Upper lobe of left lung (tissue), 4 donors: Measurements from ENCODE around the gene GDF10.

Experiments used
- CTCF ChIP-seq, 6 experiments: fragments of 450-650 bp in 4 of 6; fragments of 200-600 bp in 2 of 6; sonication (generic) in 2 of 6; IDR thresholded peaks; one replicate each; pipeline ENCODE4 v1.5.1; 2016 to 2019; ENCODE audit warnings: antibody characterized with exemption in 6 of 6
- EP300 ChIP-seq, 4 donors: sonication (generic); formaldehyde crosslinking; IDR thresholded peaks; one replicate each; pipeline ENCODE4 v1.5.1; 2017; ENCODE audit warnings: antibody characterized with exemption in 4 of 4, control low read depth in 2 of 4
- POLR2A ChIP-seq, 4 donors: fragments of 450-650 bp; IDR thresholded peaks; one replicate each; pipeline ENCODE4 v1.5.1; 2016 to 2017; ENCODE audit warnings: antibody characterized with exemption in 4 of 4, mild to moderate bottlenecking in 2 of 4
- POLR2AphosphoS5 ChIP-seq, 2 donors: sonication (generic); formaldehyde crosslinking; IDR thresholded peaks; one replicate each; pipeline ENCODE4 v1.5.1; 2017; ENCODE audit warnings: antibody characterized with exemption in 2 of 2

- TF ChIP-seq CTCF (IDR thresholded peaks at IDR 0.05) = no peak
- no peak for TF ChIP-seq EP300 (IDR thresholded peaks at IDR 0.05)
- TF ChIP-seq POLR2A (IDR thresholded peaks at IDR 0.05) = no peak
- TF ChIP-seq POLR2AphosphoS5 (IDR thresholded peaks at IDR 0.05) = no peak
Observed at GRCh38 chr10:47279276-47279675, 20.7 kb upstream of the GDF10 start.
